HepG2 (cell line): ENCODE measurements around the gene KRT36. TPM values are rescaled to one million over a fixed set of nuclear protein-coding genes. Genes with fewer than 3 reads are reported as not detected.

ENCODE experiments used
- ATAC-seq: fragments of 200-7000 bp; cut with Tn5 transposase; 3 replicates; pipeline ENCODE4 v1.9.1; 2020; ENCODE audit warnings: mild to moderate bottlenecking, moderate library complexity
- BruUV-seq: library from RNA; stranded (reverse); fragments of 400-500 nt; replicated peaks from 2 replicates; lab custom pipeline; 2021; lab: Mats Ljungman, UMichigan
- CTCF ChIA-PET: fragments of 300-600 bp; formaldehyde crosslinking; extraction: SDS; loops from one replicate; lab custom pipeline; 2021; ENCODE audit warnings: low total read pairs, inconsistent platforms, low intra/inter-chr PET ratio; lab: Yijun Ruan, JAX
- POLR2A ChIA-PET: fragments of 350-600 bp; sonication (Branson Sonifier 250); formaldehyde crosslinking; loops from one replicate; lab custom pipeline; 2020; ENCODE audit warnings: antibody characterized with exemption, inconsistent platforms; lab: Yijun Ruan, JAX
- DNase-seq: peaks from one replicate; pipeline ENCODE4 v3.0.0-alpha.2; 2015; ENCODE audit warnings: low spot score
- FAIRE-seq: peaks from 3 replicates; lab custom pipeline; 2011; peaks lifted over from hg19 to GRCh38; lab: Jason Lieb, UNC
- H2AFZ ChIP-seq: one replicate; pipeline ENCODE4 v1.6.1; 2011; ENCODE audit warnings: low read length, inconsistent platforms
- H3K27ac ChIP-seq: fragments of 300-600 bp; 3 replicates; pipeline ENCODE4 v1.8.0; 2011; ENCODE audit warnings: mixed run types, mild to moderate bottlenecking, mixed read lengths, low read length, inconsistent platforms; ENCODE audit not compliant: insufficient read depth; ENCODE audit errors: extremely low read length
- H3K27me3 ChIP-seq, 2 experiments: fragments of 200-600 bp in 1 of 2; 2 replicates in 1 of 2; 3 replicates in 1 of 2; pipeline versions ENCODE4 v1.6.0 to v1.8.0; 2011; ENCODE audit warnings: low read length in 2 of 2, mild to moderate bottlenecking in 2 of 2, moderate library complexity in 2 of 2, inconsistent platforms in 1 of 2; ENCODE audit not compliant: insufficient read depth in 2 of 2, control insufficient read depth in 1 of 2
- H3K36me3 ChIP-seq, 2 experiments: fragments of 200-600 bp in 1 of 2; replicated peaks in 1 of 2; 2 replicates in 1 of 2; 3 replicates in 1 of 2; pipeline versions ENCODE4 v1.5.1 to v1.8.0; 2011; ENCODE audit warnings: low read length in 2 of 2, inconsistent platforms in 1 of 2; ENCODE audit not compliant: insufficient read depth in 2 of 2, control insufficient read depth in 1 of 2
- H3K4me1 ChIP-seq: 2 replicates; pipeline ENCODE4 v1.5.1; 2012; ENCODE audit warnings: low read length, inconsistent platforms; ENCODE audit not compliant: insufficient read depth
- H3K4me2 ChIP-seq: 2 replicates; pipeline ENCODE4 v1.6.0; 2011; ENCODE audit warnings: low read depth, low read length, inconsistent platforms
- H3K4me3 ChIP-seq, 3 experiments: fragments of 200-600 bp in 1 of 3; sonication (generic), shearing (Covaris generic) in 1 of 3; replicated peaks in 1 of 3; 2 replicates each; pipeline ENCODE4 v1.5.1; 2011 to 2016; ENCODE audit warnings: low read length in 3 of 3, inconsistent platforms in 2 of 3, low read depth in 2 of 3, mild to moderate bottlenecking in 2 of 3, control low read depth in 1 of 3, mixed read lengths in 1 of 3; ENCODE audit not compliant: insufficient read depth in 1 of 3
- H3K79me2 ChIP-seq: one replicate; pipeline ENCODE4 v1.6.1; 2011; ENCODE audit warnings: low read length, inconsistent platforms; ENCODE audit not compliant: insufficient read depth
- H3K9ac ChIP-seq: 2 replicates; pipeline ENCODE4 v1.6.0; 2011; ENCODE audit warnings: mild to moderate bottlenecking, low read depth, low read length, inconsistent platforms; ENCODE audit not compliant: insufficient read depth
- H3K9me3 ChIP-seq: 2 replicates; pipeline ENCODE4 v1.5.1; 2012; ENCODE audit warnings: mild to moderate bottlenecking, low read length
- H4K20me1 ChIP-seq: 2 replicates; pipeline ENCODE4 v1.6.0; 2011; ENCODE audit warnings: inconsistent platforms, mild to moderate bottlenecking, low read length, moderate library complexity; ENCODE audit not compliant: insufficient read depth
- GFI1 ChIP-seq: sonication (generic); formaldehyde crosslinking; IDR thresholded peaks from 2 replicates; pipeline ENCODE4 v1.5.0; 2020; ENCODE audit warnings: missing genetic modification reagents, mild to moderate bottlenecking, borderline replicate concordance
- GLMP ChIP-seq: sonication (generic); formaldehyde crosslinking; IDR thresholded peaks from 2 replicates; pipeline ENCODE4 v1.9.0; 2021; ENCODE audit warnings: missing genetic modification reagents, mild to moderate bottlenecking, borderline replicate concordance
- JUN ChIP-seq: sonication (generic); formaldehyde crosslinking; IDR thresholded peaks from 2 replicates; pipeline ENCODE4 v1.4.0; 2020; ENCODE audit warnings: mild to moderate bottlenecking, missing genetic modification reagents
- KLF9 ChIP-seq: IDR thresholded peaks from 2 replicates; pipeline ENCODE4 v1.6.1; 2016; ENCODE audit warnings: low read depth
- MTF1 ChIP-seq: sonication (generic); formaldehyde crosslinking; IDR thresholded peaks from 2 replicates; pipeline ENCODE4 v1.5.0; 2020; ENCODE audit warnings: missing genetic modification reagents
- YEATS2 ChIP-seq: sonication (generic); formaldehyde crosslinking; IDR thresholded peaks from 2 replicates; pipeline ENCODE4 v1.4.0; 2020; ENCODE audit warnings: missing genetic modification reagents, borderline replicate concordance
- ZFP82 ChIP-seq: sonication (generic); formaldehyde crosslinking; IDR thresholded peaks from 2 replicates; pipeline ENCODE4 v1.5.1; 2020; ENCODE audit warnings: mild to moderate bottlenecking, missing genetic modification reagents, borderline replicate concordance
- ZKSCAN5 ChIP-seq: sonication (generic); formaldehyde crosslinking; IDR thresholded peaks from 2 replicates; pipeline ENCODE4 v1.5.1; 2020; ENCODE audit warnings: mild to moderate bottlenecking, missing genetic modification reagents
- ZNF274 ChIP-seq: sonication (generic); formaldehyde crosslinking; IDR thresholded peaks from 2 replicates; pipeline ENCODE4 v1.5.1; 2020; ENCODE audit warnings: mild to moderate bottlenecking, missing genetic modification reagents
- ZNF296 ChIP-seq: sonication (generic); formaldehyde crosslinking; conservative IDR thresholded peaks from 2 replicates; pipeline ENCODE4 v1.5.0; 2020; ENCODE audit warnings: mild to moderate bottlenecking, missing genetic modification reagents
- ZNF329 ChIP-seq: sonication (generic); formaldehyde crosslinking; IDR thresholded peaks from 2 replicates; pipeline ENCODE4 v1.9.0; 2021; ENCODE audit warnings: low read depth, mild to moderate bottlenecking, missing genetic modification reagents
- ZNF484 ChIP-seq: sonication (generic); formaldehyde crosslinking; IDR thresholded peaks from 2 replicates; pipeline ENCODE4 v1.5.1; 2020; ENCODE audit warnings: mild to moderate bottlenecking, low read depth, missing genetic modification reagents, borderline replicate concordance
- ZNF503 ChIP-seq: sonication (generic); formaldehyde crosslinking; IDR thresholded peaks from 2 replicates; pipeline ENCODE4 v1.4.0; 2020; ENCODE audit warnings: missing genetic modification reagents
- ZNF549 ChIP-seq: sonication (generic); formaldehyde crosslinking; IDR thresholded peaks from 2 replicates; pipeline ENCODE4 v1.5.0; 2020; ENCODE audit warnings: missing genetic modification reagents
- ZNF879 ChIP-seq: sonication (generic); formaldehyde crosslinking; IDR thresholded peaks from 2 replicates; pipeline ENCODE4 v1.8.1; 2023; ENCODE audit warnings: missing genetic modification reagents
- WGBS: methylation state at CpG from one replicate; pipeline ENCODE4 v1.1.6; 2017; ENCODE audit warnings: low lambda C conversion rate; 5-methylcytosine and 5-hydroxymethylcytosine counted together
- in situ Hi-C: cut with HindIII; loops from 2 replicates; pipeline ENCODE4 v1.10.0; 2017; ENCODE audit warnings: low pct_unique_long_range_greater_than_20kb; ENCODE audit not compliant: extremely low pct_ligation_motif_present
- intact Hi-C: fragments of 100-400 bp; cut with micrococcal nuclease; formaldehyde crosslinking; loops from one replicate; pipeline ENCODE4 v1.10.0; 2022; ENCODE audit not compliant: unreplicated experiment
- polyA plus RNA-seq, 8 experiments: library from polyadenylated mRNA; depleted of rRNA in 3 of 8; stranded (reverse) in 7 of 8; unstranded in 1 of 8; fragments of >200 nt; fragmentation: Illumina TruSeq in 4 of 8; extraction: Trizol in 4 of 8; gene quantifications; 2 replicates each; pipeline versions ENCODE4 v1.2.1 to v1.2.3, GENCODE V29; 2011 to 2016; ENCODE audit warnings: low read depth in 4 of 8, missing spikeins in 1 of 8, mixed read lengths in 1 of 8; ENCODE audit not compliant: insufficient read depth in 1 of 8
- total RNA-seq, 5 experiments: library from RNA; depleted of rRNA; stranded (reverse); fragments of >200 nt; fragmentation: Illumina TruSeq; extraction: Trizol; gene quantifications; 2 replicates each; pipeline ENCODE4 v1.2.3, GENCODE V29; 2016; ENCODE audit warnings: low read depth in 1 of 5

Gene KRT36
- total and polyA plus RNA-seq, 2 of the 13 experiments (the other 11 are each of a cell fraction or from before 2014, with no cell fraction given), result not detected

- intact Hi-C loops, result no loop called here
- H3K4me2 ChIP-seq, result no peak overlapping the region
- ATAC-seq (no peak), DNase-seq (no peak), FAIRE-seq (no peak)
- no peak overlapping the region for H3K9ac ChIP-seq
- H4K20me1 ChIP-seq, result no peaks in the 10 kb centered on the region
- no peaks in the 10 kb centered on the region for H3K4me1 ChIP-seq
- H3K4me3 ChIP-seq, result no peak overlapping the region
- no peak for TF ChIP-seq YEATS2
- no peak for TF ChIP-seq ZNF503 (CRISPR knock-in tag)
- no peak for TF ChIP-seq GLMP (CRISPR knock-in tag)
- no peak for TF ChIP-seq ZNF484 (CRISPR knock-in tag)
- TF ChIP-seq MTF1 (CRISPR knock-in tag), result no peak
- TF ChIP-seq ZNF329, result no peak
- no peak for TF ChIP-seq ZNF274 (CRISPR knock-in tag)
- TF ChIP-seq KLF9 (CRISPR knock-in tag), result no peak
- TF ChIP-seq JUN (CRISPR knock-in tag), result no peak
- TF ChIP-seq ZNF879 (CRISPR knock-in tag), result no peak
- TF ChIP-seq ZFP82, result no peak
- no peak for TF ChIP-seq ZNF549 (CRISPR knock-in tag)
- no peak for TF ChIP-seq ZKSCAN5 (CRISPR knock-in tag)
- no peak for TF ChIP-seq GFI1
- no peak for TF ChIP-seq ZNF296
- peaks cover 2 to 39% of the 10 kb centered on the region in 2 experiments; a peak in 3 of 5 replicates for H3K27me3 ChIP-seq
- no peak overlapping the region for H3K27ac ChIP-seq
- no peaks in the 10 kb centered on the region for H3K36me3 ChIP-seq
- in situ Hi-C loops, result no loop called here
- BruUV-seq, result no TSS peak
- CTCF ChIA-PET, result no interaction called here
- POLR2A ChIA-PET, result no interaction called here
- 47% methylated on average over 13 of the region's 15 CpGs for WGBS
- no peaks in the 10 kb centered on the region for H3K9me3 ChIP-seq
- H2AFZ ChIP-seq, result no peak overlapping the region
- H3K79me2 ChIP-seq, result no peaks in the 10 kb centered on the region
Observed at GRCh38 chr17:41462705-41463104, 27.0 kb downstream of the KRT36 start.
